Neural progenitor cell (in vitro differentiated cells): ENCODE measurements around the gene GALNT17.

Experiments
- CTCF ChIP-seq: fragments of 200-600 bp; sonication (generic); IDR thresholded peaks from 2 replicates; pipeline ENCODE4 v1.5.1; 2017; ENCODE audit warnings: antibody characterized with exemption, mild to moderate bottlenecking
- EZH2 ChIP-seq: fragments of 200-600 bp; sonication (generic); IDR thresholded peaks from 2 replicates; pipeline ENCODE4 v1.6.1; 2017; ENCODE audit warnings: antibody characterized with exemption, mild to moderate bottlenecking, moderate library complexity

- no peak for TF ChIP-seq CTCF
- TF ChIP-seq EZH2 = no peak
Observed at GRCh38 chr7:71591876-71592275, 459.9 kb downstream of the GALNT17 start.
